Measurements from ENCODE around the gene STK31.
"Not testable (repeated sequence)": the region's sequence is repeated elsewhere in the genome, so short reads cannot be mapped to it uniquely, and the experiment has no call there.

STK31 gene

DNA sequence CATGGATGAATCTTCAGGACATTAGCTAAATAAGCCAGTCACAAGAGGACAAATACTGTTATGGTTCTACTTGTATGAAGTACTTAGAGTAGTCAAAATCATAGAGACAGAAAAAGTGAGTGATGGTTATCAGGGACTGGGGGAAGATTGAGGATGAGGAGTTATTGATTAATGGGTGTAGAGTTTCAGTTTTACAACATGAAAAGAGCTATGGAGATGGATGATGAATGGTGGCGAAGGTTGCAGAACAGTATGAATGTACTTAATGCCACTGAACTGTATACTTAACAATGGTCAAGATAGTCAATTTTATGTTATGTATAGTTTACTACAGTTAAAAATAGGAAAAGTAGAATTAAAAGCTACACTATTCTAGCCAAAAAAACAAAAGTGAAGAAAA lies 7.8 kb downstream of the STK31 start:
- no peak for DNase-seq (ENCODE audit: extremely low spot score)
- ChIA-PET POLR2A (no interaction called here), CTCF (interaction anchor here (0.7 to 3.2 kb wide), 6 partner anchors 9 to 445 kb away, joined by 3 to 24 read pairs (median 4); no protein-coding TSS in a partner anchor)
- TF ChIP-seq, protein P1, sequence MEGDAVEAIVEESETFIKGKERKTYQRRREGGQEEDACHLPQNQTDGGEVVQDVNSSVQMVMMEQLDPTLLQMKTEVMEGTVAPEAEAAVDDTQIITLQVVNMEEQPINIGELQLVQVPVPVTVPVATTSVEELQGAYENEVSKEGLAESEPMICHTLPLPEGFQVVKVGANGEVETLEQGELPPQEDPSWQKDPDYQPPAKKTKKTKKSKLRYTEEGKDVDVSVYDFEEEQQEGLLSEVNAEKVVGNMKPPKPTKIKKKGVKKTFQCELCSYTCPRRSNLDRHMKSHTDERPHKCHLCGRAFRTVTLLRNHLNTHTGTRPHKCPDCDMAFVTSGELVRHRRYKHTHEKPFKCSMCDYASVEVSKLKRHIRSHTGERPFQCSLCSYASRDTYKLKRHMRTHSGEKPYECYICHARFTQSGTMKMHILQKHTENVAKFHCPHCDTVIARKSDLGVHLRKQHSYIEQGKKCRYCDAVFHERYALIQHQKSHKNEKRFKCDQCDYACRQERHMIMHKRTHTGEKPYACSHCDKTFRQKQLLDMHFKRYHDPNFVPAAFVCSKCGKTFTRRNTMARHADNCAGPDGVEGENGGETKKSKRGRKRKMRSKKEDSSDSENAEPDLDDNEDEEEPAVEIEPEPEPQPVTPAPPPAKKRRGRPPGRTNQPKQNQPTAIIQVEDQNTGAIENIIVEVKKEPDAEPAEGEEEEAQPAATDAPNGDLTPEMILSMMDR (IDR thresholded peaks at IDR 0.05; ENCODE audit: control extremely low read depth, extremely low read depth, low read depth, missing control alignments): no peak

DNA sequence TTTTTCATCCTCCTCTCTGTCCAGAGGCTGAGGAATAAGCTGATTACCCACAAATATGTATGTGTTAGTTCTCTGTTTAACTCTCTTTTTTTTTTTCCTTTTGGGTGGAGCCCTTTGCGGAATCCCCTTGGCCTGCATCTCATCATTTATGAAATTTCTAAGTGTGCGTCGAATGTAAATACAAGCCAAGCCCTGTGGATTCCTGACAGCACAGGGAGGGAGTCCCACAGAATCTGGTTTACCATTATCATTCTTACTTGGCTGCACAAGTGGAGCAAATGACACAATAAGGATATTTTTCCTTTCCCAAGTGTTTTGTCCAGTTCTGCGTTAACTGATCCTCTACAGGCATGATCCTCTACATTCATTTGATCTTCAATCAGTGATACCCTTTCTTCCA lies 11.4 kb downstream of the STK31 start:
- CTCF ChIA-PET: interaction anchor here (0.7 to 1.8 kb wide), 5 partner anchors 10 to 448 kb away, joined by 3 to 4 read pairs (median 3); no protein-coding TSS in a partner anchor

DNA sequence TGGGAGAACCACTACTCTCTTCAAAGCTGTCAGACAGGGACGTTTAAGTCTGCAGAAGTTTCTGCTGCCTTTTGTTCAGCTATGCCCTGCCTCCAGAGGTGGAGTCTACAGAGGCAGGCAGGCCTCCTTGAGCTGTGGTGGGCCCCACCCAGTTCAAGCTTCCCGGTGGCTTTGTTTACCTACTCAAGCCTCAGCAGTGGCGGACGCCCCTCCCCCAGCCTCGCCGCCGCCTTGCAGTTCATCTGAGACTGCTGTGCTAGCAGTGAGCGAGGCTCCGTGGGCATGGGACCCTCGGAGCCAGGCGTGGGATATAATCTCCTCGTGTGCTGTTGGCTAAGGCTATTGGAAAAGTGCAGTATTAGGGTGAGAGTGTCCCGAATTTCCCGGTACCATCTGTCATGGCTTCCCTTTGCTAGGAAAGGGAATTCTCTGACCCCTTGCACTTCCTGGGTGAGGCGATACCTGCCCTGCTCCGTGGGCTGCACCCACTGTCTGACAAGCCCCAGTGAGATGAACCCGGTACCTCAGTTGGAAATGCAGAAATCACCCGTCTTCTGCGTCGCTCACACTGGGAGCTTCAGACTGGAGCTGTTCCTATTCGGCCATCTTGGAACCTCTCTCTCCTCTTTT lies 12.7 kb downstream of the STK31 start:
- POLR2A ChIA-PET; DNase-seq (ENCODE audit: extremely low spot score): not testable (repeated sequence)
- CTCF ChIA-PET: interaction anchor here (1.2 kb wide), 1 partner anchor 152 kb away, joined by 3 read pairs; no protein-coding TSS in a partner anchor

More for the DNA sequence above, 11.4 kb downstream of the STK31 start:
- no peak for DNase-seq (ENCODE audit: extremely low spot score)
- POLR2A ChIA-PET: no interaction called here
- TF ChIP-seq, protein P1 (IDR thresholded peaks at IDR 0.05; ENCODE audit: control extremely low read depth, extremely low read depth, low read depth, missing control alignments): no peak

DNA sequence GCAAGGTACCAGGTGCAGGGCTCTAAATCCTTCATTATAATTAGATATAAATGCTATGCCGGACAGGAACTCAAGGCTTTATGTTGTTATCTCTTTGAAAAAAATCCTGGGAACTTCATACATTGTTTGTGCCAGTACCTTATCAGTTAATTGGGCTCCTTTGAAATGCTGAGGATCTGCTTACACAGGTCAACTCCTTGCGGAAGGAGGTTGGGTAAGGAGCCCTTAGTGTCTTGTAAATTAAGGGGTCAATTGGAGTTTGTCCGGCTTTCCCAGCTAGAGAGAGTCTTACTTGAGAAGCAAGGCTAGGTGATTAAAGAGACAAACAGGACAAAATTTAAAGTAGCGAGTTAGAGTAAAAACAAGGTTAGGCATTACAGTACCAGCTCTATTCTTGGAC lies 14.1 kb downstream of the STK31 start:
- CTCF ChIA-PET: interaction anchor here (1.2 to 1.4 kb wide), 2 partner anchors 10 to 18 kb away, joined by 3 read pairs; no protein-coding TSS in a partner anchor
- POLR2A ChIA-PET; DNase-seq (ENCODE audit: extremely low spot score): not testable (repeated sequence)

DNA sequence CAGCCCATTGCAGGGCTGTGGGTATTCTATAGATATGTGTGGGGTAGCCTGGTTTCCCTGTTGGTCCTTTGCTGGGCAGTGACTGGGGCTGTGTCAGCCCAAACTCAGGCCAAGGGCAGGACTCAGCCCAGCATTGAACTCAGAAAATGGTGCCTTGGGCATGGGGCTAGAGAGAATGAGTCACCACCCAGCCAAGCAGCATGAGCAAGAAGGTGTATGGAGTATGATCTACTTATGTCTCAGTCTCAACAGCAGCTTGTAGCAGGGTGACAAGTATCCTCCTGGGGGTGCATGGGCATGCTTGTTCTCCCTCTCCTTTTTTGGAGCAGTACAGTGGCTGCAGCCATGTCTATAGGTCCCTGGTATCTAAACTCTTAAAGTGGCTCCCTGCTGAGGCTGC lies 32.0 kb downstream of the STK31 start:
- ChIA-PET CTCF (interaction anchor here (1.2 to 2.3 kb wide), 3 partner anchors 9 to 33 kb away, joined by 3 to 7 read pairs (median 3); no protein-coding TSS in a partner anchor), POLR2A (no interaction called here)
- TF ChIP-seq, protein P1 (IDR thresholded peaks at IDR 0.05; ENCODE audit: control extremely low read depth, extremely low read depth, low read depth, missing control alignments): no peak
- DNase-seq (ENCODE audit: extremely low spot score): no peak

DNA sequence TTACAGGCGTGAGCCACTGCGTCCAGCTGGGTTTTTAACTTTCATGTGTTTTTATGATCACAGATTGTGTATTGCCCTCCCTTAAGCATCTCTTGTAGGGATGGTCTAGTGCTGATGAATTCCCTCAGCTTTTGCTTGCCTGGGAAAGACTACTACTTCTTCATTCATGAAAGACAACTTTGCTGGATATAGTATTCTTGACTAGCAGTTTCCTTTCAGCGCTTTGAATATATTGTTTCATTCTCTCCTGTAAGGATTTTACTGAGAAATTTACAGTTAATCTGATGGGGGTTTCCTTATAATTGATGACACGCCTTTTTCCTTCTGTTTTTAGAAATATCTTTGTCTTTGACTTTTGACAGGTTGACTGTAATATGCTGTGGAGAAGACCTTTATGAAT lies 33.2 kb downstream of the STK31 start:
- TF ChIP-seq, protein P1 (IDR thresholded peaks at IDR 0.05; ENCODE audit: control extremely low read depth, extremely low read depth, low read depth, missing control alignments): no peak
- ChIA-PET POLR2A (no interaction called here), CTCF (no interaction called here)
- no peak for DNase-seq (ENCODE audit: extremely low spot score)

DNA sequence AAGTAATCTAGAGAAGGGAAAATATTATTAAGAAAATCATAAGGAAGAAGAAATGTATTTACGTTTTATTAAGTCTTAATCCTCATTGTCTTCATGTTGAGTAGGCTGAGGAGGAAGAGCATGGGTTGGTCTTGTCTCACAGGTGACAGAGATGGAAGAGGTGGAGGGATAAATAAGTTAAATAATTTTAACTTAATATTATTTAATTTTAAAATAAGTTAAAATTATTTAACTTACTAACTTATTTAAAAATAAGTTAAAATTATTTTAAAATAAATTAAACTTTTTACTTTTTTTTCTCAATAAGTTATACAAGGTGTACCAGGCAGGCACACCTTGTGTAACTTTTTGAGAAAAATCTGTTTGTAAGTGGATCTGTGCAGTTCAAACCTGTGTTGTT lies 36.6 kb downstream of the STK31 start:
- POLR2A ChIA-PET: no interaction called here
- TF ChIP-seq, protein P1 (IDR thresholded peaks at IDR 0.05; ENCODE audit: control extremely low read depth, extremely low read depth, low read depth, missing control alignments): no peak
- no peak for DNase-seq (ENCODE audit: extremely low spot score)
- CTCF ChIA-PET: no interaction called here

Measured in GM10248 (cell line).